SIG-M5 treated with dmso at 0.1 percent for 504 hours (cell line): ENCODE data around the gene SELL.
"Not testable (repeated sequence)": the region's sequence is repeated elsewhere in the genome, so short reads cannot be mapped to it uniquely, and the experiment has no call there.

Experiments
- DNase-seq: peaks from one replicate; lab custom pipeline; 2025; ENCODE audit not compliant: unreplicated experiment; lab: John Stamatoyannopoulos, UW

The SELL gene

GRCh38 chr1:169670244-169670643 is 41.2 kb downstream of the SELL start:
- DNase-seq = not testable (repeated sequence)

- not testable (repeated sequence) for DNase-seq
Observed at GRCh38 chr1:169667699-169668596, 43.5 kb downstream of the SELL start.

GRCh38 chr1:169667227-169667639 is 44.2 kb downstream of the SELL start:
- DNase-seq = not testable (repeated sequence)

- not testable (repeated sequence) for DNase-seq
Observed at GRCh38 chr1:169662680-169663079, 48.7 kb downstream of the SELL start.

- not testable (repeated sequence) for DNase-seq
Observed at GRCh38 chr1:169661066-169661465, 50.4 kb downstream of the SELL start.

- not testable (repeated sequence) for DNase-seq
Observed at GRCh38 chr1:169658777-169659176, 52.6 kb downstream of the SELL start.

- no peak for DNase-seq
Observed at GRCh38 chr1:169653873-169654272, 57.5 kb downstream of the SELL start.

GRCh38 chr1:169651035-169651434 is 60.4 kb downstream of the SELL start:
- no peak for DNase-seq

- no peak for DNase-seq
Observed at GRCh38 chr1:169650551-169650950, 60.9 kb downstream of the SELL start.

GRCh38 chr1:169648709-169649108 is 62.7 kb downstream of the SELL start:
- DNase-seq = no peak

GRCh38 chr1:169648187-169648586 is 63.2 kb downstream of the SELL start:
- DNase-seq = no peak

- no peak for DNase-seq
Observed at GRCh38 chr1:169647512-169647911, 63.9 kb downstream of the SELL start.

- no peak for DNase-seq
Observed at GRCh38 chr1:169644297-169644696, 67.1 kb downstream of the SELL start.
